ENCODE results near the gene DAAM1.

DAAM1 gene

DNA sequence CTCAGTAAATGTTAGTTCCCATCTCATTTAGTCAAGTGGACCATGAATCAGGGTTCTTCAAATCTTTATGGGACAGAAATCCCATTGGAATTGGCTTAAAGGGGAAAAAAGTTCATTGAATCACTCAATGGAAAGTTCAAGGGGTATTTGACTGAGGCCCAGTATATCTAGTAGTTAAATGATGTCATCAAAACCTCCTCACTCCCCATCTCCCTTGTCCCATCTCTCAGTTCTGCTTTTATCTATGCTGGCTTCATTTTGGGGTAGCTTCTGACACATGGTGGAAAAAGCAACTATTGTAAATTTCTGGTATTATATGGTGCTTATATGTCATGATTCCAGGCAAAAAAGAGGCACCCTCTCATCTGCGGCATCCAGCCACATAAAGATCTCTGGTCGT, 51.9 kb downstream of the DAAM1 start:
- no peak overlapping the region for H3K4me3 ChIP-seq (ENCODE audit: low read depth, low read length)
- TF ChIP-seq CTCF (IDR thresholded peaks at IDR 0.05; ENCODE audit: low read depth, low read length, missing control alignments), result no peak
- no peak for DNase-seq (ENCODE audit: low read depth)

GRCh38 chr14:59241121-59241520, 52.7 kb downstream of the DAAM1 start:
- no peak for DNase-seq (ENCODE audit: low read depth)
- no peak for TF ChIP-seq CTCF (IDR thresholded peaks at IDR 0.05; ENCODE audit: low read depth, low read length, missing control alignments)
- no peak overlapping the region for H3K4me3 ChIP-seq (ENCODE audit: low read depth, low read length)

DNA sequence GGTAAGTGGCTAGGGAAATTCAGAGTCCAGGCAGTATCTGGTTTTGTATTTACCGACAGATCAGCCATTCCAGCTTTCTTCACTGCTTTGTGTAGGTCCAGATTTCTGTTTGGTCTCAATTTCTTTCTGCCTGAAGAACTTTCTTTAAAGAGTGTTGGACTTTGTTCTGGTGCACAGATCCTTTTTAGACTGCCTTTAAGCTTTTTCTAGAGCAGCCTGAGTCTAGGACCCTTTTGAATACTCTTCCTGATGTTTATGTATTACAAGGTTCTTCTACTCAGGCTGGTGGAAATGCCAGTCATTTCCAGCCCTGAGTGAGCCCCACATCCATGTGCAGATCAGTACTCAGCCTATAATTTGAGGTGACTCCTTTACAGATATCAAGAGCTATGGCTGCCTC, 54.7 kb downstream of the DAAM1 start:
- no peak for DNase-seq (ENCODE audit: low read depth)
- H3K4me3 ChIP-seq (ENCODE audit: low read depth, low read length), result no peak overlapping the region
- TF ChIP-seq CTCF (IDR thresholded peaks at IDR 0.05; ENCODE audit: low read depth, low read length, missing control alignments), result no peak

GRCh38 chr14:59244581-59244980, 56.1 kb downstream of the DAAM1 start:
- no peak for TF ChIP-seq CTCF (IDR thresholded peaks at IDR 0.05; ENCODE audit: low read depth, low read length, missing control alignments)
- no peak for DNase-seq (ENCODE audit: low read depth)
- no peak overlapping the region for H3K4me3 ChIP-seq (ENCODE audit: low read depth, low read length)

GRCh38 chr14:59245809-59246295, 57.4 kb downstream of the DAAM1 start:
- H3K4me3 ChIP-seq (ENCODE audit: low read depth, low read length), result no peak overlapping the region
- TF ChIP-seq CTCF (IDR thresholded peaks at IDR 0.05; ENCODE audit: low read depth, low read length, missing control alignments), result no peak
- DNase-seq (ENCODE audit: low read depth), result no peak

GRCh38 chr14:59246566-59246965, 58.1 kb downstream of the DAAM1 start:
- DNase-seq (ENCODE audit: low read depth), result no peak
- no peak for TF ChIP-seq CTCF (IDR thresholded peaks at IDR 0.05; ENCODE audit: low read depth, low read length, missing control alignments)
- H3K4me3 ChIP-seq (ENCODE audit: low read depth, low read length), result no peak overlapping the region

DNA sequence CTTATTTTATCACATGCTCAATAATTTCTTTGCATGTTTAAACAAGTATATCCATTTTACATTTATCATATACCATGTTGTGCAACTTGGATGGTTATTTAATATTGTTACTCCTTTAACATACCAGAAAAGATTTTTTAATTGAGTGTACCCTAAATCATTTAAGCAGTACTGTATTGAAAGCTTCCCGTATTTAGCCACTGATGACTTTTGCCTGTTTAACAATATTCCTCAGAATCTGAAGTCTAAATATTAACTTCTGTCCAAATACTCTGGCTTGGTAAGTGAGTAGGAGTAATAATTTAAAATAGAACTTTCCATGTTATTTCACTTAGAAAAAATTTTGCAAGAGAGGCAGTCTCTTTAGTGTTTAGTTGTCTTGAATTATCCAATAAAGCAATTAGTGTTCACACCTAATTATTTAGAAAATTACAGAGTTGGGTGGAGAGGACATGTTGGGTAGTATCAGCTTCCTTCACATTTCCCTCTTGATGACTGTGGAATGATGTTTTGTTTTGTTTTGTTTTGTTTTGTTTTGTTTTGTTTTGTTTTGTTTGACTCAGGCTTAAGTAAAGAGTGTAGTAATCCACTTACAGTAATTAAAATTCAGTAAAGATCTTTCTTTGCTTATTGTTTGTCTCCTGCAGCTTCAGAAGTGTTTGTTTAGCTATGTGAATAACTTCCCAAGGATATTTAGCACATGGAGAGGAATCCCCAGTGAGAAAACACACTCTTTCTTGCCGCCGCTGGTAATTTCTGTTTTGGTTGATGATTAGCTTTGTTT, 59.5 kb downstream of the DAAM1 start:
- no peak overlapping the region for H3K4me3 ChIP-seq (ENCODE audit: low read depth, low read length)
- no peak for DNase-seq (ENCODE audit: low read depth)
- TF ChIP-seq CTCF (IDR thresholded peaks at IDR 0.05; ENCODE audit: low read depth, low read length, missing control alignments), result no peak
